AG09309 (cell line): ENCODE results near the gene C1QTNF8.
"Not testable (repeated sequence)": the region's sequence is repeated elsewhere in the genome, so short reads cannot be mapped to it uniquely, and the experiment has no call there.

Experiments
- DNase-seq: peaks from one replicate; pipeline ENCODE4 v3.0.0-alpha.2; 2010; ENCODE audit warnings: low read depth
- H3K4me3 ChIP-seq: 2 replicates; pipeline ENCODE4 v1.5.1; 2011; ENCODE audit warnings: mild to moderate bottlenecking, low read depth, low read length, moderate library complexity; ENCODE audit not compliant: control insufficient read depth
- CTCF ChIP-seq: IDR thresholded peaks from 2 replicates; pipeline ENCODE4 v1.5.1; 2011; ENCODE audit warnings: mild to moderate bottlenecking, low read depth, low read length, inconsistent platforms; ENCODE audit not compliant: insufficient read depth, control insufficient read depth; ENCODE audit errors: missing control alignments

C1QTNF8 gene

GRCh38 chr16:1094601-1095449 lies 1.2 kb downstream of the C1QTNF8 start:
- no peak overlapping the region for H3K4me3 ChIP-seq
- no peak for TF ChIP-seq CTCF
- no peak for DNase-seq

- no peak overlapping the region for H3K4me3 ChIP-seq
- no peak for TF ChIP-seq CTCF
- no peak for DNase-seq
These were observed 1.9 kb downstream of the C1QTNF8 start for GRCh38 chr16:1094124-1094479.

- DNase-seq, result no peak
- H3K4me3 ChIP-seq, result no peak overlapping the region
- TF ChIP-seq CTCF, result no peak
These were observed 2.5 kb downstream of the C1QTNF8 start for GRCh38 chr16:1093284-1094123.

- H3K4me3 ChIP-seq, DNase-seq: not testable (repeated sequence)
These were observed 3.3 kb downstream of the C1QTNF8 start for GRCh38 chr16:1092685-1093283.

- TF ChIP-seq CTCF, result no peak
- H3K4me3 ChIP-seq, result no peak overlapping the region
- no peak for DNase-seq
These were observed 4.0 kb downstream of the C1QTNF8 start for GRCh38 chr16:1091992-1092552.

GRCh38 chr16:1090620-1091587 lies 5.1 kb downstream of the C1QTNF8 start:
- DNase-seq, result no peak
- TF ChIP-seq CTCF, result no peak
- H3K4me3 ChIP-seq, result no peak overlapping the region
